Activated T-cell treated with anti-CD3 and anti-CD28 coated beads, Interleukin-2, amount 50 U/mL, for 72 hours (primary cell): ENCODE measurements around the gene SDF4. TPM values are rescaled to one million over a fixed set of nuclear protein-coding genes. Genes with fewer than 3 reads are reported as not detected.

Experiments
- ATAC-seq, 2 donors: fragments of 150-1000 bp; cut with Tn5 transposase; replicated peaks in 1 of 2; 2 replicates each; pipeline ENCODE4 v1.10.0; 2021; ENCODE audit warnings: moderate library complexity in 2 of 2, mild to moderate bottlenecking in 1 of 2
- DNase-seq, 2 donors: peaks; one replicate each; pipeline ENCODE4 v3.0.0; 2021 to 2022; ENCODE audit warnings: mixed read lengths in 1 of 2
- H3K27ac Mint-ChIP-seq: one replicate; pipeline ENCODE4 v1.8.0; 2022; ENCODE audit warnings: mild to moderate bottlenecking, moderate library complexity, mixed read lengths
- H3K27me3 Mint-ChIP-seq: one replicate; pipeline ENCODE4 v1.8.0; 2022; ENCODE audit warnings: low read depth, mixed read lengths
- H3K36me3 Mint-ChIP-seq, 2 donors: one replicate each; pipeline ENCODE4 v1.8.0; 2022; ENCODE audit warnings: mixed read lengths in 2 of 2, mild to moderate bottlenecking in 1 of 2; ENCODE audit not compliant: insufficient read depth in 2 of 2
- H3K4me1 Mint-ChIP-seq: one replicate; pipeline ENCODE4 v1.8.0; 2022; ENCODE audit warnings: low read depth, mixed read lengths
- H3K4me3 Mint-ChIP-seq, 2 donors: one replicate each; pipeline ENCODE4 v1.8.0; 2022; ENCODE audit warnings: mild to moderate bottlenecking in 2 of 2, mixed read lengths in 2 of 2, moderate library complexity in 2 of 2
- H3K9me3 Mint-ChIP-seq, 2 donors: one replicate each; pipeline ENCODE4 v1.8.0; 2022; ENCODE audit warnings: mixed read lengths in 2 of 2
- total RNA-seq, 2 donors: library from RNA; stranded (reverse); gene quantifications; one replicate each; pipeline ENCODE4 v1.2.3, GENCODE V29; 2022

Gene SDF4
- total RNA-seq, 2 donors from 2014 or later, result 188 to 348 TPM

- DNase-seq (peak; percentile 47 to 74), ATAC-seq (peak; percentile 12 to 31)
- Mint-ChIP-seq H3K9me3 (no peaks in the 10 kb centered on the region), H3K27ac (peak overlapping the region; percentile 93), H3K36me3 (peaks cover 10 to 19% of the 10 kb centered on the region in 2 donors), H3K27me3 (no peaks in the 10 kb centered on the region), H3K4me3 (peak overlapping the region; percentile 75 to 83), H3K4me1 (peaks cover 47% of the 10 kb centered on the region)
Observed at GRCh38 chr1:1216770-1217620, 14.8 kb downstream of the SDF4 start.

- ATAC-seq (no peak), DNase-seq (no peak)
- H3K4me1 Mint-ChIP-seq, result peaks cover 49% of the 10 kb centered on the region
- H3K9me3 Mint-ChIP-seq, result no peaks in the 10 kb centered on the region
- peaks cover 10 to 15% of the 10 kb centered on the region in 2 donors for H3K36me3 Mint-ChIP-seq
- H3K4me3 Mint-ChIP-seq, result peak overlapping the region; percentile 82 to 83
- no peaks in the 10 kb centered on the region for H3K27me3 Mint-ChIP-seq
- peak overlapping the region; percentile 93 for H3K27ac Mint-ChIP-seq
Observed at GRCh38 chr1:1215881-1216605, 15.8 kb downstream of the SDF4 start.

DNA sequence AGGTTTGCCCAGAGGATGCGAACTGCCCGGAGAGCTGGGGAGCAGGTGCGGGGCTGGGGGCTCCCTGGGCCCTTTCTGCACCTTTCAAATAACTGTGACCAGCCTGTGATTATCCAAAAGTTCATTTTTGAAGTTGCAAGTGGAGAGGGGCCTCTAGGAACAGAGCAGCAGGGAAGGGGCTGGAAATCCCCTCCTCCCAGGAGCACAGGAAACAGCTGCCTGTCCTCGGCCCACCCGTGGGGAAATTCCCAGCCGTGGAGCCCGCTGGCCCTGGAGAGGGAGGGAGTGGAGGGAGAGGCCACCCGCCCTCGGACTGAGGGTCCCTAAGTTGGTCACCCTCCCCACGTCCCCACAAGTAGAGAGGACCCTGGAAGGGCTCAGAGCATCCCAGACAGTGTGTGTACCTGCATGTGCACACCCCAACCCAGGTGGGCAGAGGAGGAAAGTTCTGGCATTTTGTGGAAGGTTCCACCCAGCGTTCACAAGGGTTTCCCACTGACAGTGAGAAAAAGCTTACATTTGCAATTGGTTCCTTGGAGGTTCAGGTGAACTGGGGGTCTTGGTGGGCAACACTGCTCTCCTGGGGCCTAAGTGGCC is 16.6 kb downstream of the SDF4 start:
- no peak for DNase-seq
- Mint-ChIP-seq H3K36me3 (peaks cover 6 to 15% of the 10 kb centered on the region in 2 donors), H3K4me1 (peaks cover 58% of the 10 kb centered on the region)

DNA sequence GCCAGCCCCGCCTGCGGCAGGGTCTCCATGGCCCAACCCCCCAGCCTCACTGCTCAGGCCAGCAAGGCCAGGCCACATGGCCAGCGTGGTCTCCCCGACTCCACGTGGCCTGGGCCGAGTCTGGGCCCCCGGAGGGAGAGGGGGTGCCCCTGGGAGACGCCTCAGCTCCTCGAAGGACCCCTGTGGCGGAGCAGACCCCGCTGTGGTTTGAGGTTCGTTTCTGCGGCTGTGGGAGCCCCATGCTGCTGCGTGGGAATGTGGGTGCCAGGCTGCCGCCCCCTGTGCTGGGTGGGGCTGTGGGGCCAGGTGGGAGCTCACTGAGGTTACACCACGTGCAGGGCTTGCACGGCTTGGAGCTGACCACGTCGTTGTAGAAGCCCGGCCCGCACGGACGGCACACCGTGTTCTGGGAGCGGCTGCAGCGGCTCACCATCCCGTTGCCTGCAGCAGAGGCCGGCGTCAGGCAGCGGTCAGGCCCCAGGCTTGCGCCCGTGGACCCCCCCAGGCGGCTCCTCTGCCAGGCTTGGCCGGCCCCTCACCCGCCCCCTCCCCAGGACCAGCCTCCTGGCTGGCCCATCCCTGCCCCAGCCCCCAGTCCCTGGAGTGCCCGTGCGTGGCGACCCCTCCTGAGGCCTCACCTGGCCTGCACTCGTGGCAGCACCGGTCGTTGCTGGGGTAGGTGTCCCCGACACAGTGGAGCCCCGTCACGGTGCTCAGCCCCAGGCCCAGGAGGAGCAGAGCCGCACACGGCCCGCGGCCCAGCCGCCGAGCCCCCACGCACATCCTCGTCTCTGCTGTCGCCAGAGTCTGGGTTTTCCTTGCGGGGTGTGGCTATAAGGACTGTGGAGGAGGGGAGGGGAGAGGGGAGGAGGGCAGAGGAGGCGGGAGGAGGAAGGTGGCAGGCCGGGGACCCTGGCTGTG is 18.2 kb downstream of the SDF4 start, which contains the start of gene TNFRSF4:
Gene TNFRSF4, minus strand, starts transcription at position 809 of the 921 bp plus-strand sequence. Its CDS starts 26 bp downstream, at position 783.
- Mint-ChIP-seq H3K36me3 (peaks cover 6 to 13% of the 10 kb centered on the region in 2 donors), H3K27me3 (no peaks in the 10 kb centered on the region), H3K9me3 (no peaks in the 10 kb centered on the region), H3K4me1 (peaks cover 65% of the 10 kb centered on the region), H3K27ac (peak within 1 kb of the TSS; percentile 89), H3K4me3 (peak within 1 kb of the TSS; percentile 82 to 83)
- DNase-seq (peak; percentile 49 to 55), ATAC-seq (peak; percentile 10 to 20)

More for the DNA sequence above, 16.6 kb downstream of the SDF4 start:
- H3K27ac Mint-ChIP-seq, result peak overlapping the region; percentile 89
- no peak for ATAC-seq
- H3K27me3 Mint-ChIP-seq, result no peaks in the 10 kb centered on the region
- H3K4me3 Mint-ChIP-seq, result peak overlapping the region; percentile 82 to 83
- no peaks in the 10 kb centered on the region for H3K9me3 Mint-ChIP-seq

DNA sequence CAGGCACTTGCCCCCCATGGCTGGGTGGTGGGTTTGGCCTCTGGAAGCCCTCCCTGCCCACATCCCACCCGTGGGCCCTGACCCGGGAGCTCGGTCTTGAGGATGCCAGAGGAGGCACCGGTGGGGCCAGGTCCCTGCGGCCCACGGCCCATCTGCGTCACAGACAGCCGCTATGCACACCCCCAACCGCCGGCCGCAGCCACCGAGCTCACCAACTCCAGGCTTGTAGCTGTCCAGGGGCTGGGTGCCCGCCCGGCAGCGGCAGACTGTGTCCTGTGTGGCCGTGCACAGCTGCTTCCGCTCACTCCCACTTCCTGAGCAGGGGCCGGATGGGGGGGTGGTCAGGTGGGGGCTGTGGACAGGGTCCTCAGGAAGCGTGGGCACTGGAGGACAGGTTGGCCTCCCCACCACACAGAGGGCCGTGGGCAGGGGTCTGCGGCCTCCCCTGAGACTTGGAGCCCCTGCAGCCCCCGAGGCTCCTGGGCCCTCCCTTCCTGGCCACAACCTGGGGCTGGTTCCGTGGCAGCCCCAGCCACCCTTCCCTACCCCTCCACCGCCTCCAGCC is 18.9 kb downstream of the SDF4 start:
- ATAC-seq (peak; percentile 18), DNase-seq (peak; percentile 74 to 80)
- Mint-ChIP-seq H3K27me3 (no peaks in the 10 kb centered on the region), H3K4me3 (peak overlapping the region; percentile 79 to 82), H3K27ac (no peak overlapping the region), H3K4me1 (peaks cover 65% of the 10 kb centered on the region), H3K9me3 (no peaks in the 10 kb centered on the region), H3K36me3 (peaks cover 8 to 12% of the 10 kb centered on the region in 2 donors)

DNA sequence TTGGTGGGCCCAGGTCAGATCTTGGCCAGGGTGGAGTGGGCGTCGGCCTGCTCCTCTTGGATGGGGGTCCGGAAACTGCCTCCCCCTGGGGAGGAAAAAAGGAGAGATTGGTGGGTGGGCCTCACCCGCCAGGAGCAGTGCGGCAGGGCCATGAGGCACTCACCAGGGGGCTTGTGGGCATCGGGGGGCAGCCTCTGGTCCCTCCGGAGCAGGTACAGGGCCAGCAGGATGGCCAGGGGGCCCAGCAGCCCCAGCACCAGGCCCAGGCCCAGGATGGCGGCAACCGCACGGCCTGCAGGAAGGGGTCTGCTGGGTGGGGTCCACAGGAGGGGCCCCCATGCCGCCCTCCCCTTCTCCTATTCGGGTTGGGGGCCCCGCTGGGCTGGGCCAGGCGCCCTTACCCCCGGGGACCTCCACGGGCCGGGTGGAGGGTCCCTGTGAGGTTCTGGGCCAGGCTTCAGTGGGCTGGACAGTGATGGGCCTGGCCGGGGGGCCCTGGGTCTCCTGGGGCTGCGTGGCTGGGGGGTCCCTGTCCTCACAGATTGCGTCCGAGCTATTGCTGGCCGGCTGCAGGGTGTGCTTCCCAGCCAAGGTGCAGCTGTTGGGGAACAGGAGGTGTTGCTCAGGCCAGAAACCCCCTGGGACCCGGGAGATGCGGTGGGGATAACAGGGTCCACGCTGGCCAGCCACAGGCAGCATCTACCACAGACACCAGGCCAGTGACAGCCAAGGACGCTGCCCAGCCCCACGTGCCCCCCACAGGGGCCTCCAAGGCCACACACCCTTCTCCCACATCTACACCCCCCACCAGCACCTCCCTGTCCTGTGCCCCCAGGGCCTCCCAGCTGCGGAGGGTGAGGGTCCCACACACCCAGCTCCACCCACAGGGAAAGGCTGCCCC is 20.0 kb downstream of the SDF4 start:
- H3K27me3 Mint-ChIP-seq, result no peaks in the 10 kb centered on the region
- no peaks in the 10 kb centered on the region for H3K9me3 Mint-ChIP-seq
- peak overlapping the region; percentile 79 to 85 for H3K4me3 Mint-ChIP-seq
- peak overlapping the region; percentile 80 for H3K27ac Mint-ChIP-seq
- DNase-seq (no peak), ATAC-seq (no peak)
- peaks cover 61% of the 10 kb centered on the region for H3K4me1 Mint-ChIP-seq
- peaks cover 7 to 8% of the 10 kb centered on the region in 2 donors for H3K36me3 Mint-ChIP-seq

DNA sequence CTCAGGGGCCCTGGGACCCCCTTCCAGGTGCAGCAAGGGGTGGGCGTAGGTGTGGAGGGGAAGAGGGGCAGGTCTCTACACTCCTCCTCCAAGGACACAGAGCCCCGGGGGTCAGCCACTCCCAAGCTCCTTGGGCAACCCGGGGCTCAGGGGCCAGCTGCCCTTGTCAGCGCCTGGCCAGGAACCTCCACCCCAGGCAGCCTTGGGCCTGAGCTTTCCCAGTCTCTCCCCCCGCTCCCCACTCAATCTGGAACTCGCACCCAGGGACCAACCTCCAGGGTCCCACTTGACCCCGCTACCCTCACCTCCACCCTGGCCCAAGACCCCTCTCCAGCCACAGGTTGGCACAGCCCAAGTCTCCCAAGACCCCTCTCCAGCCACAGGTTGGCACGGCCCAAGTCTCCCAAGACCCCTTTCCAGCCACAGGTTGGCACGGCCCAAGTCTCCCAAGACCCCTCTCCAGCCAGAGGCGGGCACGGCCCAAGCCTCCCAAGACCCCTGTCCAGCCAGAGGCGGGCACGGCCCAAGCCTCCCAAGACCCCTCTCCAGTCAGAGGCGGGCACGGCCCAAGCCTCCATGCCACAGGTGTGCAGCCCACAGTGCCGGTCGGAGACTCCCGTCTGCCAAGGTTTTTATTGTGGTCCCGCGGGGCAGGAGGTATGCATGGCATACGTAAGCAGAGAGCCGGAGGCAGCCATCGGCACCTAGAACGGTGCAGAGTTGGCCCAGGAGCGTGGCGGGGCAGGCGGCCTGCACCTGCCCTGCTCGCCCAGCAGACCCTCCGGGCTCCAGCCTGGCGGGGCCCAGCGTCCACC is 20.9 kb downstream of the SDF4 start:
- ATAC-seq, result no peak
- Mint-ChIP-seq H3K36me3 (peaks cover 2 to 6% of the 10 kb centered on the region in 2 donors), H3K27me3 (no peaks in the 10 kb centered on the region), H3K4me1 (peaks cover 53% of the 10 kb centered on the region), H3K9me3 (no peaks in the 10 kb centered on the region), H3K4me3 (peak overlapping the region; percentile 75), H3K27ac (peak overlapping the region; percentile 54)
- DNase-seq, result no peak

DNA sequence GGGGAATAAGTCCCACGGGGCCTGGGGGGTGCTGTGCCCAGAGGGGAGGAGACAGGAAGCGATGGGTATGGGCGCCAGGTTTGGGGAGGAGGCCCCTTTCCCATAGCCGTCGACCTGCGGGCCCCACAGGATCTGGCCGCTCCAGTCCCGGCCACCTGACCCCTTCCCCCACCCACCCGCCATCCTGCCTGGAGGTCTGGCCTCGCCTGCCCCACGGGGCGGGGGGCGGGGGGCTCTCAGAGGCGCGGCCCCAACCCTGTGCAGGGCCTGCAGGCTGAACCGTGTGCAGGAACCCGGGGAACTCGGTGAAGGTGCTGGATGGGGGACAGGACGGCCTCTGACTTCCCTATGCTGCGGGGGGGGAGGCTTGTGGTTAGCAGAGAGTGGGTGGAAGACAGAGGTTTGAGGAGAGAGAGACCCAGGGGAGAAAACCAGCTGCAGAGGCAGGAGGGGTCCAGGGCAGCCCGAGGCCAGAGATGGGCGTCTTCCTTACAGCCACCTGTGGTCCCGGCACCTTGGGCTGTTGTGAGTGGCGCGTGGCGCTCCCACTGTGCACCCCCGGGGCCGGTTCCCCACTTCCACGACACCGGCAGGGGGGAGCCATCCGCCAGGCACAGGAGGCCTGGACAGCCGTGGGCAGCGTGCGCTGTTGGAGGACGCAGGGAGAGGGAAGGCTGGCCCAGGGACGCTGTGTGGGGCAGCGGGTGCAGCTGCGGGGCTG is 22.9 kb downstream of the SDF4 start:
- no peaks in the 10 kb centered on the region for H3K9me3 Mint-ChIP-seq
- H3K27me3 Mint-ChIP-seq, result no peaks in the 10 kb centered on the region
- H3K36me3 Mint-ChIP-seq, result peaks cover 2 to 3% of the 10 kb centered on the region in 2 donors
- peaks cover 37% of the 10 kb centered on the region for H3K4me1 Mint-ChIP-seq
- DNase-seq, result peak; percentile 68 to 71
- ATAC-seq, result peak; percentile 10 to 22
- peak overlapping the region; percentile 85 to 86 for H3K4me3 Mint-ChIP-seq
- H3K27ac Mint-ChIP-seq, result peak overlapping the region; percentile 93

GRCh38 chr1:1207571-1207892 is 24.3 kb downstream of the SDF4 start:
- DNase-seq (no peak), ATAC-seq (no peak)
- Mint-ChIP-seq H3K27ac (peak overlapping the region; percentile 14), H3K9me3 (no peaks in the 10 kb centered on the region), H3K27me3 (no peaks in the 10 kb centered on the region), H3K4me3 (peak overlapping the region; percentile 85 to 86), H3K36me3 (peaks cover 2 to 3% of the 10 kb centered on the region in 2 donors), H3K4me1 (peaks cover 37% of the 10 kb centered on the region)

- Mint-ChIP-seq H3K27ac (peak overlapping the region; percentile 60), H3K4me3 (peak overlapping the region; percentile 86 to 87), H3K27me3 (no peaks in the 10 kb centered on the region), H3K9me3 (no peaks in the 10 kb centered on the region), H3K4me1 (peaks cover 37% of the 10 kb centered on the region), H3K36me3 (peaks cover 2 to 3% of the 10 kb centered on the region in 2 donors)
- ATAC-seq (no peak), DNase-seq (peak in 1 of 2 donors; percentile 33)
Observed at GRCh38 chr1:1206966-1207531, 24.8 kb downstream of the SDF4 start.
